SKM-1 treated with dmso at 0.1 percent for 144 hours (cell line): Measurements from ENCODE around the gene AKR7A3.
"Not testable (repeated sequence)": the region's sequence is repeated elsewhere in the genome, so short reads cannot be mapped to it uniquely, and the experiment has no call there.

Source experiments
- DNase-seq: peaks from one replicate; lab custom pipeline; 2025; ENCODE audit not compliant: unreplicated experiment; lab: John Stamatoyannopoulos, UW

AKR7A3 gene

DNA sequence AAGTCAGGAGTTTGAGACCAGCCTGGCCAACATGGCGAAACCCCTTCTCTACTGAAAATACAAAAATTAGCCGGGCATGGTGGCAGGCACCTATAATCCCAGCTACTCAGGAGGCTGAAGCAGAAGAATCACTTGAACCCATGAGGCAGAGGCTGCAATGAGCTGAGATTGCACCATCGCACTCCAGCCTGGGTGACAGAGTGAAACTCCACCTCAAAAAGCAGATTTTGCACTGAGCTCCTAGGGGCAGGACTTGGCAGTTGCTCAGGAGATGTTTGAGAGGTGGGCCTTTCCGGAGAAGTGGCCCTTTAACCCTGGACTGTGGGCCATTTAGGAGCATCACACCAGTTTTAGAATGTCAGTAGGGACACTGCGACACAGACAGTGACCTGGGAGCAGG is 32.3 kb downstream of the AKR7A3 start:
- not testable (repeated sequence) for DNase-seq

DNA sequence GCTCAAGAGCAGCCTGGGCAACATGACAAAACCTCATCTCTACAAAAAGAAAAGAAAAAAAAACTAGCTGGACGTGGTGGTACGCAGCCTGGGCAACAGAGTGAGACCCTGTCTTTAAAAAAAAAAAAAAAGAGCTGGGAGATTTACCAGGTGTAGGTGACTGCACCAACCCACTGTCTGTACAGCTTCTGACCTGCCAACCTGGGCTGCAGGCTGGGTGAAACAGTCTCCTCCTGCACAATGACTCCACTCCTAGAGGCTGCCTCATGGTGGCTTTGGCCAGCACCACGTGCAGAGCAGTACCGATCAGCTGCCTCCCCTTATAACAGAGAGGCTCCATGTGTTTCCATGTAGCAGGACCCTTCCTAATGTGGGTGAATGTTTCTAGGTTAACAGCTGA is 33.3 kb downstream of the AKR7A3 start:
- DNase-seq, result no peak

DNA sequence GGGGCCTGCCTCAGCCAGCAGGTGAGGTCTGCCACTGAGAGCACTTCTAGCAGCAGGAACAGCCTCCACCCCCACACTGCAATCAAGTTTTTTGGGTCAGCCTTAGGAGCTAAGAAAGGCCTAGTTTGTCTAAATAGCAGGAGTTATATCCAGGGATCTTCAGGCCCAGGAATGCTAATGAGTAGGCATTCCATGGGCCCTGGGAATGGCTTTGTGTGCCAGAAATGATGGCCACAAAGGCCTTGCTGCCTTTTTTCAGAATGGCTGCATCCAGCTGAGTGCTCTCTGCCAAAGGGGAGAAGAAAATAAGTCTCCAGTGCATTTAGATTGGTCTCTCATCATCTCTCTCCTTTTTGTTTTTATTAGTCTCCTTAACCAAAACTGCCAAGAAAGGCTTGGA is 34.2 kb downstream of the AKR7A3 start:
- DNase-seq, result no peak

DNA sequence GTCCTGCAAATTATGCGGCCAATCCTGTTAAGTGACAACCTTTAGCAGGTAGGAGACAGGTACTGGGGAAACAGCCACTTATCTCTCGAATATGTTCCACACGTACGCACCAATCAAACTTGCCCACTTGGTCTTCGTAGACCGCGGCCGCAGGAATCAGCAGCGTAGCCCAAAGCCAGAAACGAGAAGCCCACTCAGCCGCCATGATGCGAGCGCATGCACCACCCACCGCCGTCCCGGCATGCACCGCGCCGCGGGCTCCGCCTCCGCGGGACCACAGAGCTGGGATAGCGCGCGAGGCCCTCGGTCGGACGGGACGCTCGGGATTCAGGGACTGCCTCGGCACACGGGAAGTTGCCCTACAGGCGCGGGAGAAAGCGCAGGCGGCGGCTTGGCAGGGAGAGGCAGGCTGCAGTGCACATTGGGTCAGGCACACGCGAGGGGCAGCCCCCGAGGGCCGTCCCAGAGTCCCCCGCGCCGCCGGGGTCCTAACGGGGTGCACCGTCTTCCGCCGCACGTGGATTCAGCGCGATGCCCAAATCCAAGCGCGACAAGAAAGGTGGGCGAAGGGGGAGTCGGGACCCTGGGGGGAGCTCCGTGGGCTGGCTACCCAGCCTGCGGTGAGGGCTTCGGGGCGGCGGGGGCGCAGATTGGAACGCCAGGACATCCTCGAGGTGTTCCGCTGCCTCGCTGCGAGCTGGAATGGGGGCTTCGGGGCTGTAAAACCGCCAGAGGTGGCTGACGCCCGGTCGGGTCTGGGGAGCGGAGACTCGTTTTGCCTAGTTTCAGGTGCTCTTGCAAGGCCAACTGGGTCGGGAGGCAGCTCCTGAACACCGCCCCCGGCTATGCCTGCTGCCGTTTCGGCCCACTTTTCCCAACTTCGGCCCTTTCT is 37.0 kb downstream of the AKR7A3 start, which contains the start of the genes EMC1 and MRTO4:
TSS of gene EMC1 (minus strand) at position 220 of the 892 bp plus-strand sequence. CDS start at position 205, 15 bp downstream.
TSS of gene MRTO4 (plus strand) at position 501 of the 892 bp plus-strand sequence. CDS start at position 532, 31 bp downstream.
- DNase-seq, result peak; percentile 85

DNA sequence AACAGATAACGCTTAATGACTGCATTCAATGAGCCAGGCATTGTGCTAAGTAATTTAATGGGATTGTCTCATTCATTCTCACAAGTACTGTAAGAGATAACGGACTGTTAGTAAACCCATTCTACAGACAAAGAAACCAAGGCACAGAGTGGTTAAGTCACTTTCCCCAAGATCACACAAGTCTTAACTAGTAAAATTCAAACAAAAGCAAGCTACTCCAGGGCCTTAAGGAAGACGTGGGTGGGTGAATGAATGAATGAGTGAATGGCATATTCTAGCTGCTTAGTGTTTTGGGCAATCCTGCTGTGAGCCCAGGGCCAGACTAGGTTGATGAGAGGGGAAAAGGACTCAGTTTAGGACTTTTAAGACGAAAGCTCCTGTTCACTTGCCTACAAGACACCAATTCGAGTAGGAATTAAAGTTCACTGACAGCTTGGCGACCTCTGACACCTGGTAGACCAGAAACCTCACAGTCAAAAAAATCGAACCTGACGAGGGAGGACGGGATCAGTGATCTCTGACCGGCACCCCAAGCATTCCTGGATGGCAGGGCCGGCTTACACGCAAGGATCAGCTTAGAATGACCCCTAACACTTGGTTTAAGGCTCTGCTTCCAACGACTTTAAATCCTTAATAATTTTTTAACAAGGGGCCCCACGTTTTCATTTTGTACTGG is 37.8 kb downstream of the AKR7A3 start:
- no peak for DNase-seq

DNA sequence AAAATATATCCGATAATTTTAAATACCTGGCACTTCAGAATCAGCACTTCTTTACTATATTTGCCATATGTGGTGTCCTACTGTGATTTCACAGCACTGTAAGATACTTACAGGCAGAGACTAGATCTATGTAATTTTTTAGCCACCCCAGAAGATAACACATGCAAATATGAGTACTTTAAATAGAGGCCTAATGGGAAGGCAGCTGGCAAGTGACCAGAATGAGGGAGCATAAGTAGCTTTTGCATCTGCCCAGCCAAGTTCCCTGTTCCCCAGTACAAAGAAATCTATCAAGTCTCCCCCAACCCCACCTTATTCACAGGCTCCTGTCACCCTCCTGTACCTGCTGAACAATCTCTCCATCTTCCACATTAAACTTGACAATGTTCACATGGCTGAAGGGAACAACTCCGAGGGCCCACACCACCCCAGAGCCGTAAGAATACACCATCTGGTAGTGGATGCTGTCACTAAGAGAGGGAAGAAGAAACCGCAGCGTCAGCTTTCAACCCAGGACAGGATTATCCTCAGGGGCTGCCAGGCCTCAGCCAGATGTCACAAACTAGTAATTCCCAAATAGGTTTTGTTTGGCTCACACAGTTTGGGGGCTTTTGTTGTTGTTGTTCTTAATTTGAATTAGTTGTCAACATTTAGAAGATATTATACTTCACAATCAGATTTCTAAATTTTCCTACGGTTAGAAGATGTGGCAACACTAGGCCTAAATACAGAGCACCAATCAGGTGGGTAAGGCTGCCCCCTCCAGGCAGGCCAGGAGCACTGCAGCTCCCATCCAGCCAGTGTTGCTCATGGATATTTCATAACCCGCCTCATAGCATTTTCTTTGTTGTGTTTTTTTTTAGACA is 47.7 kb downstream of the AKR7A3 start:
- DNase-seq, result peak; percentile 67

DNA sequence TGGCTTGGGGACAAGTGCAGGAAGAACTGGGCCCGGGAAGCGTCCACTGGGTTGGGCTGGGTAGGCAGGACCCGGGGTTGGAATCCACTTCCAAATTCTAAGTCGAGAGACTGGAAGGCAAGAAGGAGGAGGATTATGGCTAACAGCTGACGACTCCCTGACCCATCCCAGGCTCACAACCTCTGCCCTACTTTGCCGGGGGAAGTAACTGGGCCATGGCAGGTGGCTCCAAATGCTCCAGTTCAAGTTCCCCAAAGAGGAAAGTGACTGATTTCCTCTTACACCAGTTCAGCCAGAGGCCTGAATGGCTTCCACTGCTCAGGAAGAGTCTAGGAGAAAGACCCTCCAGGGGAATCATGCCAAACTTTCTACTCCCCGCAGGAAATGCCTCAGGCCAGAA is 48.7 kb downstream of the AKR7A3 start:
- DNase-seq, result no peak

DNA sequence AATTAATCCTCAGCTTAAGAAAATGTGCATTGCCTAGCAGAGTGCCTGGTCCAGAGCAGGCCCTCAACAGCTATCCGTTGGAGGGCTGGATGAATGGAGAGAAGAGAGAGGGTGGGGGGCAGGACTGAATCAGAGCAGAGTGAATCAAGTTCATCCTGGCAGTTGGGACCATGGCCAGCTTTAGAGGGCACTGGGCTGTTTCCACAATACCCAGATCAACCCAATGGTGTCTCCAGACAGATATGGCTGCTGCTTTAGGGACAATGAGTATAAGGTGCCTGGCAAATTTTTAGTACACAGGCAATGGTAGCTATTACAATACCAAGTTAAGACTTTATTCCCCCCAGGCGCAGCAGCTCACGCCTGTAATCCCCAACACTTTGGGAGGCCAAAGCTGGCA is 54.3 kb downstream of the AKR7A3 start:
- no peak for DNase-seq
